Spinal cord (tissue), 10 donors: ENCODE results near the gene MRNIP. TPM values are rescaled to one million over a fixed set of nuclear protein-coding genes. Genes with fewer than 3 reads are reported as not detected.
A peak's percentile ranks its signal among the peaks of the same experiment; 100 is the strongest.
"Not testable (repeated sequence)": the region's sequence is repeated elsewhere in the genome, so short reads cannot be mapped to it uniquely, and the experiment has no call there.

ENCODE experiments used
- DNase-seq, 6 donors: peaks; one replicate each; pipeline versions ENCODE4 v3.0.0 to v3.0.0-alpha.2; 2013 to 2015; ENCODE audit warnings: low spot score in 6 of 6, low read depth in 4 of 6
- H3K27ac ChIP-seq: one replicate; pipeline ENCODE4 v1.5.1; 2013; ENCODE audit warnings: low read depth, low read length, control low read depth
- H3K27me3 ChIP-seq: one replicate; pipeline ENCODE4 v1.6.1; 2013; ENCODE audit warnings: low read length; ENCODE audit not compliant: control insufficient read depth, insufficient read depth
- H3K36me3 ChIP-seq: one replicate; pipeline ENCODE4 v1.6.1; 2013; ENCODE audit warnings: low read length; ENCODE audit not compliant: control insufficient read depth, insufficient read depth
- H3K4me1 ChIP-seq: one replicate; pipeline ENCODE4 v1.6.1; 2013; ENCODE audit warnings: low read length; ENCODE audit not compliant: control insufficient read depth, insufficient read depth
- H3K4me3 ChIP-seq: one replicate; pipeline ENCODE4 v1.5.1; 2013; ENCODE audit warnings: low read depth, low read length, control low read depth
- H3K9me3 ChIP-seq: one replicate; pipeline ENCODE4 v1.6.1; 2013; ENCODE audit warnings: low read length; ENCODE audit not compliant: control insufficient read depth, insufficient read depth
- WGBS: methylation state at CpG from one replicate; pipeline ENCODE4 v1.1.5; 2013; ENCODE audit warnings: missing lambda C conversion rate; ENCODE audit not compliant: insufficient coverage; 5-methylcytosine and 5-hydroxymethylcytosine counted together
- polyA plus RNA-seq, 2 donors: library from polyadenylated mRNA; unstranded; fragments of 120-200 nt; gene quantifications; one replicate each; pipeline ENCODE4 v1.2.1, GENCODE V29; 2013; ENCODE audit not compliant: insufficient read length in 2 of 2
- total RNA-seq, 2 donors: library from RNA; depleted of rRNA in 1 of 2; stranded (reverse); fragments of 120-200 nt in 1 of 2; fragments of >200 nt in 1 of 2; gene quantifications; one replicate each; pipeline versions ENCODE4 v1.2.3 to v1.2.4, GENCODE V29; 2013 to 2014
- donor health status: healthy.

Gene MRNIP
- total and polyA plus RNA-seq, 4 donors = 26.3 to 53.9 (median 42.3) TPM

GRCh38 chr5:179872828-179873575 lies 14.4 kb upstream of the MRNIP start:
- Histone ChIP-seq H3K27me3 (no peaks in the 10 kb centered on the region), H3K27ac (no peak overlapping the region), H3K9me3 (no peaks in the 10 kb centered on the region), H3K36me3 (peaks cover 94% of the 10 kb centered on the region), H3K4me1 (peaks cover 9% of the 10 kb centered on the region), H3K4me3 (no peak overlapping the region)
- 95% methylated on average over 11 of the region's 14 CpGs for WGBS
- DNase-seq = no peak

GRCh38 chr5:179872055-179872827 lies 13.6 kb upstream of the MRNIP start:
- H3K36me3 ChIP-seq = peaks cover 97% of the 10 kb centered on the region
- H3K27me3 ChIP-seq = no peaks in the 10 kb centered on the region
- no peaks in the 10 kb centered on the region for H3K9me3 ChIP-seq
- H3K4me1 ChIP-seq = peaks cover 9% of the 10 kb centered on the region
- DNase-seq = no peak
- H3K27ac ChIP-seq = no peak overlapping the region
- H3K4me3 ChIP-seq = no peak overlapping the region
- WGBS = 96% methylated on average over 12 of the region's 18 CpGs

GRCh38 chr5:179871533-179871932 lies 12.9 kb upstream of the MRNIP start:
- not testable (repeated sequence) for H3K27ac ChIP-seq, H3K9me3 ChIP-seq, H3K27me3 ChIP-seq, H3K4me1 ChIP-seq, DNase-seq, H3K4me3 ChIP-seq
- 96% methylated on average over 7 of the region's 14 CpGs for WGBS
- peaks cover 96% of the 10 kb centered on the region for H3K36me3 ChIP-seq

- WGBS = 100% methylated on average over 3 of the region's 3 CpGs
Observed at GRCh38 chr5:179870952-179871351, 12.3 kb upstream of the MRNIP start.

GRCh38 chr5:179870403-179870903 lies 11.8 kb upstream of the MRNIP start:
- H3K4me3 ChIP-seq = no peak overlapping the region
- DNase-seq = peak in 1 of 6 donors; percentile 54
- peaks cover 97% of the 10 kb centered on the region for H3K36me3 ChIP-seq
- no peak overlapping the region for H3K27ac ChIP-seq
- 74% methylated on average over 13 of the region's 17 CpGs for WGBS
- no peaks in the 10 kb centered on the region for H3K27me3 ChIP-seq
- H3K4me1 ChIP-seq = peaks cover 14% of the 10 kb centered on the region
- H3K9me3 ChIP-seq = no peaks in the 10 kb centered on the region

More at GRCh38 chr5:179870952-179871351, 12.3 kb upstream of the MRNIP start:
- peaks cover 96% of the 10 kb centered on the region for H3K36me3 ChIP-seq
- no peak overlapping the region for H3K27ac ChIP-seq
- no peaks in the 10 kb centered on the region for H3K27me3 ChIP-seq
- H3K9me3 ChIP-seq = no peaks in the 10 kb centered on the region
- H3K4me3 ChIP-seq = no peak overlapping the region
- peaks cover 13% of the 10 kb centered on the region for H3K4me1 ChIP-seq
- DNase-seq = no peak

- no peak for DNase-seq
- Histone ChIP-seq H3K4me3 (no peak overlapping the region), H3K4me1 (peaks cover 16% of the 10 kb centered on the region), H3K27me3 (no peaks in the 10 kb centered on the region), H3K9me3 (no peaks in the 10 kb centered on the region), H3K27ac (no peak overlapping the region), H3K36me3 (peaks cover 99% of the 10 kb centered on the region)
- 89% methylated on average over 16 of the region's 16 CpGs for WGBS
Observed at GRCh38 chr5:179869641-179870402, 11.2 kb upstream of the MRNIP start.

- Histone ChIP-seq H3K27me3 (no peaks in the 10 kb centered on the region), H3K9me3 (no peaks in the 10 kb centered on the region), H3K4me3 (no peak overlapping the region), H3K27ac (no peak overlapping the region), H3K4me1 (peaks cover 16% of the 10 kb centered on the region), H3K36me3 (peaks cover 98% of the 10 kb centered on the region)
- no peak for DNase-seq
- WGBS = 82% methylated on average over 5 of the region's 5 CpGs
Observed at GRCh38 chr5:179869101-179869500, 10.5 kb upstream of the MRNIP start.

- no peak overlapping the region for H3K4me3 ChIP-seq
- H3K4me1 ChIP-seq = peaks cover 16% of the 10 kb centered on the region
- no peak overlapping the region for H3K27ac ChIP-seq
- no peak for DNase-seq
- H3K36me3 ChIP-seq = peaks cover 98% of the 10 kb centered on the region
- H3K9me3 ChIP-seq = no peaks in the 10 kb centered on the region
- 96% methylated on average over 14 of the region's 14 CpGs for WGBS
- H3K27me3 ChIP-seq = no peaks in the 10 kb centered on the region
Observed at GRCh38 chr5:179868541-179868940, 9.9 kb upstream of the MRNIP start.

GRCh38 chr5:179867476-179867875 lies 8.9 kb upstream of the MRNIP start:
- Histone ChIP-seq H3K9me3 (no peaks in the 10 kb centered on the region), H3K27me3 (no peaks in the 10 kb centered on the region), H3K36me3 (peaks cover 98% of the 10 kb centered on the region), H3K4me1 (peaks cover 16% of the 10 kb centered on the region), H3K27ac (no peak overlapping the region), H3K4me3 (no peak overlapping the region)
- WGBS = 90% methylated on average over 11 of the region's 11 CpGs
- no peak for DNase-seq
